Kidney (tissue), 14 donors: Measurements from ENCODE around the gene CIT. TPM values are rescaled to one million over a fixed set of nuclear protein-coding genes. Genes with fewer than 3 reads are reported as not detected.
A peak's percentile ranks its signal among the peaks of the same experiment; 100 is the strongest.

Source experiments
- DNase-seq, 5 donors: peaks; one replicate each; pipeline ENCODE4 v3.0.0-alpha.2; 2013 to 2020
- FAIRE-seq: peaks from 2 replicates; lab custom pipeline; 2012; peaks lifted over from hg19 to GRCh38; lab: Jason Lieb, UNC
- H3K27ac ChIP-seq, 2 donors: one replicate each; pipeline ENCODE4 v1.7.0; 2013; ENCODE audit warnings: low read depth in 2 of 2, low read length in 2 of 2, inconsistent platforms in 1 of 2
- H3K27me3 ChIP-seq: one replicate; pipeline ENCODE4 v1.7.1; 2013; ENCODE audit warnings: low read length, inconsistent platforms; ENCODE audit not compliant: control insufficient read depth, insufficient read depth
- H3K36me3 ChIP-seq, 3 donors: one replicate each; pipeline versions ENCODE4 v1.7.0 to v1.7.1; 2013; ENCODE audit warnings: low read length in 3 of 3, control low read depth in 1 of 3, inconsistent platforms in 1 of 3; ENCODE audit not compliant: insufficient read depth in 3 of 3, control insufficient read depth in 2 of 3
- H3K4me1 ChIP-seq, 3 donors: one replicate each; pipeline versions ENCODE4 v1.7.0 to v1.7.1; 2013; ENCODE audit warnings: low read length in 3 of 3, inconsistent platforms in 1 of 3, low read depth in 1 of 3; ENCODE audit not compliant: control insufficient read depth in 2 of 3, insufficient read depth in 2 of 3
- H3K4me3 ChIP-seq, 3 donors: one replicate each; pipeline versions ENCODE4 v1.7.0 to v1.8.1; 2013; ENCODE audit warnings: low read length in 3 of 3, control low read depth in 1 of 3, inconsistent platforms in 1 of 3
- H3K9ac ChIP-seq, 3 donors: one replicate each; pipeline versions ENCODE4 v1.7.0 to v1.7.1; 2013; ENCODE audit warnings: low read length in 3 of 3, control low read depth in 1 of 3, inconsistent platforms in 1 of 3
- H3K9me3 ChIP-seq, 3 donors: one replicate each; pipeline versions ENCODE4 v1.7.0 to v1.7.1; 2013; ENCODE audit warnings: low read length in 3 of 3, control low read depth in 1 of 3, inconsistent platforms in 1 of 3; ENCODE audit not compliant: control insufficient read depth in 2 of 3, insufficient read depth in 1 of 3
- intact Hi-C: fragments of 100-400 bp; cut with DNase I; formaldehyde crosslinking; loops from one replicate; pipeline ENCODE4 v1.11.1; 2022
- polyA plus RNA-seq: library from polyadenylated mRNA; stranded (reverse); fragments of 350-450 nt; fragmentation: Illumina TruSeq; extraction: RNeasy Lipid Tissue Mini Kit (QIAGEN cat#74804); gene quantifications from one replicate; pipeline ENCODE4 v1.2.3, GENCODE V29; 2014; ENCODE audit warnings: low read depth, low replicate concordance; ENCODE audit not compliant: insufficient read depth
- total RNA-seq: library from RNA; stranded (reverse); fragmentation: NEBNext Ultra II Directional; extraction: Animal tissue kit (Norgen Biotek cat#: 25700); gene quantifications from one replicate; pipeline ENCODE4 v1.2.1, GENCODE V29; 2021
- TF ChIP-seq, protein P1 (sequence below): IDR thresholded peaks from 3 replicates; pipeline ENCODE4 v1.5.1; 2012; ENCODE audit warnings: mild to moderate bottlenecking, moderate library complexity, borderline replicate concordance; ENCODE audit not compliant: insufficient read depth; ENCODE audit errors: extremely low read depth
- donor health status: control.
- donor health status: control.
- donor health status: control.
- donor health status: control.
- donor health status: control.
- donor health status: DM: yes; HTN: yes; CAD: no.
- donor health status: Normal renal cell carcinoma (clear cell type).

Gene CIT
- total and polyA plus RNA-seq, 2 donors from 2014 or later, result 3.0 to 81.6 TPM

DNA sequence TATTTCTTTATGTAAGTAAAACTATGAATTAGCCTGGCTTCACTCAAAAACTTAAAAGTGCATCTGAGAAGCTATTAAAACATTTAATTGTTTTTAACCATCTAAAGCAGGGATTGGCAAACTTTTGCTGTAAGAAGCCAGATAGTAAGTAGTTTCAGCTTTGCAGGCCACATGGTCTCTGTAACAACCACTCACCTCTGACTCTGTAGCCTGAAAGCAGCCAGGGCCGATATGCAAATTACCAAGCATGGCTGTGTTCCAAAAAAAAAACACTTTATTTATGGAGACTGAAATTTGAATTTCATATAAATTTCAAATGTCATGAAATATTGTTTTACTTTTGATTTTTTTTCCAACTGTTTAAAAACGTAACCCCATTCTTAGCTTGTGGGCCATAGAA lies 95.3 kb downstream of the CIT start:
- no peaks in the 10 kb centered on the region for H3K27me3 ChIP-seq
- TF ChIP-seq, protein P1, sequence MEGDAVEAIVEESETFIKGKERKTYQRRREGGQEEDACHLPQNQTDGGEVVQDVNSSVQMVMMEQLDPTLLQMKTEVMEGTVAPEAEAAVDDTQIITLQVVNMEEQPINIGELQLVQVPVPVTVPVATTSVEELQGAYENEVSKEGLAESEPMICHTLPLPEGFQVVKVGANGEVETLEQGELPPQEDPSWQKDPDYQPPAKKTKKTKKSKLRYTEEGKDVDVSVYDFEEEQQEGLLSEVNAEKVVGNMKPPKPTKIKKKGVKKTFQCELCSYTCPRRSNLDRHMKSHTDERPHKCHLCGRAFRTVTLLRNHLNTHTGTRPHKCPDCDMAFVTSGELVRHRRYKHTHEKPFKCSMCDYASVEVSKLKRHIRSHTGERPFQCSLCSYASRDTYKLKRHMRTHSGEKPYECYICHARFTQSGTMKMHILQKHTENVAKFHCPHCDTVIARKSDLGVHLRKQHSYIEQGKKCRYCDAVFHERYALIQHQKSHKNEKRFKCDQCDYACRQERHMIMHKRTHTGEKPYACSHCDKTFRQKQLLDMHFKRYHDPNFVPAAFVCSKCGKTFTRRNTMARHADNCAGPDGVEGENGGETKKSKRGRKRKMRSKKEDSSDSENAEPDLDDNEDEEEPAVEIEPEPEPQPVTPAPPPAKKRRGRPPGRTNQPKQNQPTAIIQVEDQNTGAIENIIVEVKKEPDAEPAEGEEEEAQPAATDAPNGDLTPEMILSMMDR, result no peak
- intact Hi-C loops, result no loop called here
- no peak for DNase-seq
- no peak overlapping the region for H3K4me3 ChIP-seq
- peaks cover 0 to 4% (median 0%) of the 10 kb centered on the region in 3 donors for H3K4me1 ChIP-seq
- no peak overlapping the region for H3K27ac ChIP-seq
- no peak for FAIRE-seq
- H3K9me3 ChIP-seq, result no peaks in the 10 kb centered on the region
- no peak overlapping the region for H3K9ac ChIP-seq
- H3K36me3 ChIP-seq, result no peaks in the 10 kb centered on the region

GRCh38 chr12:119780786-119781434 lies 96.2 kb downstream of the CIT start:
- FAIRE-seq (peak; percentile 15), DNase-seq (peak in 3 of 5 donors; percentile 29 to 71 (median 48))
- Histone ChIP-seq H3K9ac (peak overlapping the region in 1 of 3 donors; percentile 19), H3K36me3 (no peaks in the 10 kb centered on the region), H3K27me3 (no peaks in the 10 kb centered on the region), H3K4me1 (peaks cover 0 to 4% (median 0%) of the 10 kb centered on the region in 3 donors), H3K9me3 (no peaks in the 10 kb centered on the region), H3K4me3 (peak overlapping the region; percentile 24 to 44 (median 42)), H3K27ac (no peak overlapping the region)
- TF ChIP-seq, protein P1, result peak; percentile 75
- intact Hi-C loops, result no loop called here

DNA sequence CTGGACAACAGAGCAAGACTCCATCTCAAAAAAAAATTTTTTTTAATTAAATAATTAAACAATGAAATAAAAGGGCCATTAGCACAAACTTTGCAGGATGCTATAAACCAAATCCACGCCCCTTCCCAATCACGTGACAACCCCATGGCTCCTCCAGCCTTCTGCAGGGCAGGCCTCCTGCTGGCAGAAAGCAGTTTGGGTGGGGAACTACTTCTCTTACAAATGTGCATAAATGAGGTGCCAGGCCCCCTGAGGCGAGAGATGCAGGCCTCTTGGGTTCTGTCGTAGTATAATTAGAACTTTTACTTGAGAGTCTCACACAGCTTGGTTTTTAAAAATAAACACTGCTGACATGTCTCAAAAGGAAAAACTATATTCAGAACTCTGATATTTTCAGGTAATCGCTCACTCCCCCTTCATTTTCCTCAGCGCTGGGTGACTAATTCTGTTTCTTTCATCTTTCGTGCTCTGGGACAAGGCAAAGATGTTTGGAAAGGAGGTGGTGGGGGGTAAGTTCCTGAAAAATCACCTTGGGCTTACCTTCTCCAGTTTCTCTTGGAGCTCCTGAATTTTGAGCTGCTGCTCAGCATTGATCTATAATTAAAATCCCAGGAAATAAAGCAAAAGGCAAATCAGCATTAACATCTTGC lies 101.7 kb downstream of the CIT start:
- Histone ChIP-seq H3K27me3 (no peaks in the 10 kb centered on the region), H3K9ac (no peak overlapping the region), H3K27ac (no peak overlapping the region), H3K9me3 (no peaks in the 10 kb centered on the region), H3K36me3 (peaks cover 0 to 2% (median 2%) of the 10 kb centered on the region in 3 donors), H3K4me3 (no peak overlapping the region), H3K4me1 (peaks cover 0 to 4% (median 0%) of the 10 kb centered on the region in 3 donors)
- TF ChIP-seq, protein P1, result no peak
- no peak for DNase-seq
- intact Hi-C loops, result no loop called here
- no peak for FAIRE-seq
